Astrocyte of the cerebellum (primary cell): ENCODE data around the gene OBSCN.

Source experiments
- DNase-seq: peaks from one replicate; pipeline ENCODE4 v3.0.0-alpha.2; 2011; ENCODE audit warnings: low read depth
- H3K4me3 ChIP-seq: 2 replicates; pipeline ENCODE4 v1.5.1; 2011; ENCODE audit warnings: mild to moderate bottlenecking, low read depth, low read length, moderate library complexity
- in situ Hi-C: cut with HindIII; loops from 2 replicates; pipeline ENCODE4 v1.10.0; 2017; ENCODE audit warnings: low sequenced_read_pairs
- TF ChIP-seq, protein P1 (sequence below): IDR thresholded peaks from 2 replicates; pipeline ENCODE4 v1.5.1; 2012; ENCODE audit warnings: low read length, low read depth, moderate library complexity, mild to moderate bottlenecking; ENCODE audit errors: missing control alignments

Gene OBSCN

DNA sequence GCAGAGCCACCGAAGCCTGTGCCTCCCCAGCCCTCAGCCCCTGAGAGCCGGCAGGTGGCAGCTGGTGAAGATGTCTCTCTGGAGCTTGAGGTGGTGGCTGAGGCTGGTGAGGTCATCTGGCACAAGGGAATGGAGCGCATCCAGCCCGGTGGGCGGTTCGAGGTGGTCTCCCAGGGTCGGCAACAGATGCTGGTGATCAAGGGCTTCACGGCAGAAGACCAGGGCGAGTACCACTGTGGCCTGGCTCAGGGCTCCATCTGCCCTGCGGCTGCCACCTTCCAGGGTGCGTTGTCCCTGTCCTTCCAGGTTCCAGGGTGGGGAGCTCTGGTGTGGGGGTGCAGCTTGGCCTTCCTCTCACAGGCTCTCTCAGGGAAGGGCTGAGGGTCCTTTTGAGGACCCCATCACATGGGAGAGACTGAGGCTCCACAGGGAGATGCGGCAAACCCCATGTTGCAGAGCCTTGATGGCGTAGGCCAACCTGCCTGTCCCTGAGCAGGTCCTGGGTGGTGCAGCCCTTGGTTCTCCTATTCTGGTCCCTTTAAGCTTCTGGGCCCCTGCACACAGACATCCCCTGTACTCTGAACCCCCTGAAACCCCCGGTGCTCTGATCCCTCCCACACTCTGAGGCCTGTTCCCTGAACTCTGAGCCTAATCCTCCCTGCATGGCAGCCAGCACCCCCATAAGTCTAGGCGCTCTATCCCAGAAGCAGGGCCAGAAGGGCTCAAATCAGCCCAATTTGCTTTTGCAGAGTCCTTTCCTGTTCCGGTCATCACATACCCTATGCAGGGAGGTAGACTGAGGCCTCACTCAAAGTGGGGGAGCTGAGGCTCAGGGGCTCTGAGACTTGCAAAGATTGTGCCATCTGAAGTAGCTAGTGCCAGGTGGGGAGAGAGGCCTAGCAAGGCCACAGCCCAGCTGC is 110.3 kb downstream of the OBSCN start:
- no peak overlapping the region for H3K4me3 ChIP-seq
- TF ChIP-seq, protein P1, sequence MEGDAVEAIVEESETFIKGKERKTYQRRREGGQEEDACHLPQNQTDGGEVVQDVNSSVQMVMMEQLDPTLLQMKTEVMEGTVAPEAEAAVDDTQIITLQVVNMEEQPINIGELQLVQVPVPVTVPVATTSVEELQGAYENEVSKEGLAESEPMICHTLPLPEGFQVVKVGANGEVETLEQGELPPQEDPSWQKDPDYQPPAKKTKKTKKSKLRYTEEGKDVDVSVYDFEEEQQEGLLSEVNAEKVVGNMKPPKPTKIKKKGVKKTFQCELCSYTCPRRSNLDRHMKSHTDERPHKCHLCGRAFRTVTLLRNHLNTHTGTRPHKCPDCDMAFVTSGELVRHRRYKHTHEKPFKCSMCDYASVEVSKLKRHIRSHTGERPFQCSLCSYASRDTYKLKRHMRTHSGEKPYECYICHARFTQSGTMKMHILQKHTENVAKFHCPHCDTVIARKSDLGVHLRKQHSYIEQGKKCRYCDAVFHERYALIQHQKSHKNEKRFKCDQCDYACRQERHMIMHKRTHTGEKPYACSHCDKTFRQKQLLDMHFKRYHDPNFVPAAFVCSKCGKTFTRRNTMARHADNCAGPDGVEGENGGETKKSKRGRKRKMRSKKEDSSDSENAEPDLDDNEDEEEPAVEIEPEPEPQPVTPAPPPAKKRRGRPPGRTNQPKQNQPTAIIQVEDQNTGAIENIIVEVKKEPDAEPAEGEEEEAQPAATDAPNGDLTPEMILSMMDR, result no peak
- no peak for DNase-seq
- in situ Hi-C loops, result no loop called here

DNA sequence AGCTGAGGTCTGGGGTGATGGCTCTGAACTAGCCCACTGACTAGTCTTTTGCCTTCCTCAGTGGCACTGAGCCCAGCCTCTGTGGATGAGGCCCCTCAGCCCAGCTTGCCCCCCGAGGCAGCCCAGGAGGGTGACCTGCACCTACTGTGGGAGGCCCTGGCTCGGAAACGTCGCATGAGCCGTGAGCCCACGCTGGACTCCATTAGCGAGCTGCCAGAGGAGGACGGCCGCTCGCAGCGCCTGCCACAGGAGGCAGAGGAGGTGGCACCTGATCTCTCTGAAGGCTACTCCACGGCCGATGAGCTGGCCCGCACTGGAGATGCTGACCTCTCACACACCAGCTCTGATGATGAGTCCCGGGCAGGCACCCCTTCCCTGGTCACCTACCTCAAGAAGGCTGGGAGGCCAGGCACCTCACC is 111.0 kb downstream of the OBSCN start:
- in situ Hi-C loops, result no loop called here
- no peak overlapping the region for H3K4me3 ChIP-seq
- TF ChIP-seq, protein P1, result no peak
- no peak for DNase-seq

- in situ Hi-C loops, result no loop called here
Observed at GRCh38 chr1:228319352-228320088, 111.7 kb downstream of the OBSCN start.

DNA sequence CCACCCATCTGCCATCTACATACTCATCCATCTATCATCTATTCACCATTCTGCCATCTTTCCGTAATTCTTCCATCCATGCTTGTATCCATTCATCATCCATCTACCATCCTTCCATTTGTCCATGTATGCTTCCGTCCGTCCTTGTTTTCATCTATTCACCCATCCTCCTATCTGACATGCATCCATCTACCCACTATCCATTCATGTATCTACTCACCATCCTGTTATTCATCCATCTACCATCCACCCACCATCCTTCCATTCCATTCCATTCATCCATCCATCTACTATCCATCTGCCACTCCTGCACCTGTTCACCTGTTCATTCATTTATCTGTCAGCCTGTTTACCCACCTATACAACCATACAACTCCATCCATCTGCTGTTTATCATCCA is 112.5 kb downstream of the OBSCN start:
- no peak for DNase-seq
- in situ Hi-C loops, result no loop called here
- no peak overlapping the region for H3K4me3 ChIP-seq
- TF ChIP-seq, protein P1, result no peak

More at GRCh38 chr1:228319352-228320088, 111.7 kb downstream of the OBSCN start:
- DNase-seq, result no peak
- H3K4me3 ChIP-seq, result no peak overlapping the region
- TF ChIP-seq, protein P1, result no peak

- DNase-seq, result no peak
- TF ChIP-seq, protein P1, result no peak
- no peak overlapping the region for H3K4me3 ChIP-seq
- in situ Hi-C loops, result no loop called here
Observed at GRCh38 chr1:228321435-228321834, 113.6 kb downstream of the OBSCN start.

DNA sequence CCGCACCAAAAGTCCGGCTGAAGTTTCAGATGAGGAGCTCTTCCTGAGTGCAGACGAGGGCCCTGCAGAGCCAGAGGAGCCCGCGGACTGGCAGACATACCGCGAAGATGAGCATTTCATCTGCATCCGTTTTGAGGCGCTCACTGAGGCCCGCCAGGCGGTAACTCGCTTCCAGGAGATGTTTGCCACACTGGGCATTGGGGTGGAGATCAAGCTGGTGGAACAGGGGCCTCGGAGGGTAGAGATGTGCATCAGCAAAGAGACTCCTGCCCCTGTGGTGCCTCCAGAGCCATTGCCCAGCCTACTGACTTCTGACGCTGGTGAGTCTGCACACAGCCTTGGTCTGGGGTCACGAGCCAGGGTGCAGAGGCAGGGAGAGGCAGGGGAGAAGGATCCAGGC is 114.1 kb downstream of the OBSCN start:
- no peak for DNase-seq
- TF ChIP-seq, protein P1, result no peak
- H3K4me3 ChIP-seq, result no peak overlapping the region
- in situ Hi-C loops, result no loop called here
